HEK293 (cell line): ENCODE results near the gene IFFO2.

ENCODE experiments used
- CTCF ChIA-PET: fragments of 350-600 bp; formaldehyde crosslinking; extraction: SDS; loops from one replicate; lab custom pipeline; 2021; ENCODE audit warnings: antibody characterized with exemption; lab: Yijun Ruan, JAX
- POLR2A ChIA-PET: fragments of 300-600 bp; formaldehyde crosslinking; extraction: SDS; loops from one replicate; lab custom pipeline; 2020; ENCODE audit warnings: antibody characterized with exemption, inconsistent platforms; lab: Yijun Ruan, JAX
- H3K27ac ChIP-seq: fragments of 200-500 bp; sonication (Bioruptor generic); 2 replicates; pipeline ENCODE4 v1.5.1; 2014; ENCODE audit warnings: low read depth, low read length, control low read depth, inconsistent platforms; ENCODE audit errors: extremely low read depth
- H3K36me3 ChIP-seq, 2 experiments: fragments of 200-500 bp in 1 of 2; sonication (Bioruptor generic) in 1 of 2; 1 replicate in 1 of 2; 2 replicates in 1 of 2; pipeline ENCODE4 v1.5.1; 2014 to 2017; ENCODE audit warnings: inconsistent platforms in 2 of 2, low read length in 2 of 2; ENCODE audit not compliant: control insufficient read depth in 2 of 2, insufficient read depth in 1 of 2
- H3K4me1 ChIP-seq: fragments of 200-500 bp; sonication (Bioruptor generic); 2 replicates; pipeline ENCODE4 v1.5.1; 2014; ENCODE audit warnings: mild to moderate bottlenecking, low read length, inconsistent platforms; ENCODE audit not compliant: control insufficient read depth, insufficient read depth
- H3K4me3 ChIP-seq: 2 replicates; pipeline ENCODE4 v1.5.1; 2011; ENCODE audit warnings: low read depth, mild to moderate bottlenecking, control low read depth, low read length, moderate library complexity
- H3K9me3 ChIP-seq: fragments of 200-500 bp; sonication (Bioruptor generic); 2 replicates; pipeline ENCODE4 v1.5.1; 2014; ENCODE audit warnings: low read depth, low read length, inconsistent platforms; ENCODE audit not compliant: control insufficient read depth, insufficient read depth
- ZNF175 ChIP-seq: fragments of 450-650 bp; formaldehyde crosslinking; IDR thresholded peaks from 2 replicates; pipeline ENCODE4 v1.5.1; 2016; ENCODE audit warnings: missing biosample characterization, missing genetic modification characterization
- ZNF404 ChIP-seq: fragments of 450-650 bp; formaldehyde crosslinking; IDR thresholded peaks from 2 replicates; pipeline ENCODE4 v1.5.1; 2017; ENCODE audit warnings: missing biosample characterization, missing genetic modification characterization
- ZNF510 ChIP-seq: fragments of 450-650 bp; formaldehyde crosslinking; IDR thresholded peaks from 2 replicates; pipeline ENCODE4 v1.5.1; 2018; ENCODE audit warnings: mild to moderate bottlenecking, missing genetic modification characterization, missing biosample characterization; ENCODE audit not compliant: insufficient replicate concordance
- ZNF544 ChIP-seq: fragments of 450-650 bp; formaldehyde crosslinking; IDR thresholded peaks from 2 replicates; pipeline ENCODE4 v1.5.0; 2017; ENCODE audit warnings: missing biosample characterization, missing genetic modification characterization
- ZNF610 ChIP-seq: fragments of 450-650 bp; formaldehyde crosslinking; IDR thresholded peaks from 2 replicates; pipeline ENCODE4 v1.5.1; 2016; ENCODE audit warnings: missing biosample characterization, missing genetic modification characterization, borderline replicate concordance
- ZXDB ChIP-seq: fragments of 450-650 bp; formaldehyde crosslinking; IDR thresholded peaks from 2 replicates; pipeline ENCODE4 v1.5.1; 2016; ENCODE audit warnings: missing biosample characterization, missing genetic modification characterization
- TF ChIP-seq, protein P1 (sequence below): fragments of 450-650 bp; formaldehyde crosslinking; IDR thresholded peaks from 2 replicates; pipeline ENCODE4 v1.5.1; 2016; ENCODE audit warnings: missing biosample characterization, missing genetic modification characterization, low read depth
- TF ChIP-seq, protein P2 (sequence below): fragments of 450-650 bp; formaldehyde crosslinking; IDR thresholded peaks from 2 replicates; pipeline ENCODE4 v1.5.1; 2016; ENCODE audit warnings: missing biosample characterization, missing genetic modification characterization
- TF ChIP-seq, protein P3 (sequence below): fragments of 450-650 bp; formaldehyde crosslinking; conservative IDR thresholded peaks from 2 replicates; pipeline ENCODE4 v1.5.1; 2016; ENCODE audit warnings: low read depth, missing biosample characterization, missing genetic modification characterization
- TF ChIP-seq, protein P4 (sequence below): fragments of 450-650 bp; formaldehyde crosslinking; optimal IDR thresholded peaks from 2 replicates; pipeline ENCODE3; 2016; ENCODE audit warnings: missing biosample characterization, mild to moderate bottlenecking, missing genetic modification characterization
- TF ChIP-seq, protein P5 (sequence below): fragments of 450-650 bp; formaldehyde crosslinking; IDR thresholded peaks from 2 replicates; pipeline ENCODE4 v1.5.1; 2016; ENCODE audit warnings: missing biosample characterization, missing genetic modification characterization, low read depth

Gene IFFO2

DNA sequence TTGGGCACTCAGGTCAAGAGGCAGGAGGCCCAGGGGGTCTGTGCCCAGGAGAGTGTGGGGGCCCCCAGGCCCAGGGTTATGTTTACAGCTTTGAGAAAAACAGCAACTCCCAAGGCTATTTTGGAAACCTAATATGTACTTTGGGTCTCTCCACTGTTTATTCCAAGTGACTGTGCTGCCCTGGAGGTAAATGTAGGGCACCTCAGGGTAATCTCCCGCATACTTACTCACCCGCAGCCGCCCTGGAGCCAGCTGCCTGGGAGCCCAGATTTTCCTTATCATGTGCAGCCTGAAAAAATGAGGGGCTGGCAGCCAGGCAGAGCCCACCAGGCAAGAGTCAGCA is 20.0 kb downstream of the IFFO2 start (continued):
- TF ChIP-seq, protein P1, sequence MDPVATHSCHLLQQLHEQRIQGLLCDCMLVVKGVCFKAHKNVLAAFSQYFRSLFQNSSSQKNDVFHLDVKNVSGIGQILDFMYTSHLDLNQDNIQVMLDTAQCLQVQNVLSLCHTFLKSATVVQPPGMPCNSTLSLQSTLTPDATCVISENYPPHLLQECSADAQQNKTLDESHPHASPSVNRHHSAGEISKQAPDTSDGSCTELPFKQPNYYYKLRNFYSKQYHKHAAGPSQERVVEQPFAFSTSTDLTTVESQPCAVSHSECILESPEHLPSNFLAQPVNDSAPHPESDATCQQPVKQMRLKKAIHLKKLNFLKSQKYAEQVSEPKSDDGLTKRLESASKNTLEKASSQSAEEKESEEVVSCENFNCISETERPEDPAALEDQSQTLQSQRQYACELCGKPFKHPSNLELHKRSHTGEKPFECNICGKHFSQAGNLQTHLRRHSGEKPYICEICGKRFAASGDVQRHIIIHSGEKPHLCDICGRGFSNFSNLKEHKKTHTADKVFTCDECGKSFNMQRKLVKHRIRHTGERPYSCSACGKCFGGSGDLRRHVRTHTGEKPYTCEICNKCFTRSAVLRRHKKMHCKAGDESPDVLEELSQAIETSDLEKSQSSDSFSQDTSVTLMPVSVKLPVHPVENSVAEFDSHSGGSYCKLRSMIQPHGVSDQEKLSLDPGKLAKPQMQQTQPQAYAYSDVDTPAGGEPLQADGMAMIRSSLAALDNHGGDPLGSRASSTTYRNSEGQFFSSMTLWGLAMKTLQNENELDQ (tag by site-specific recombination): no peak
- TF ChIP-seq ZXDB (tag by site-specific recombination) (no peak), ZNF404 (tag by site-specific recombination) (no peak)

DNA sequence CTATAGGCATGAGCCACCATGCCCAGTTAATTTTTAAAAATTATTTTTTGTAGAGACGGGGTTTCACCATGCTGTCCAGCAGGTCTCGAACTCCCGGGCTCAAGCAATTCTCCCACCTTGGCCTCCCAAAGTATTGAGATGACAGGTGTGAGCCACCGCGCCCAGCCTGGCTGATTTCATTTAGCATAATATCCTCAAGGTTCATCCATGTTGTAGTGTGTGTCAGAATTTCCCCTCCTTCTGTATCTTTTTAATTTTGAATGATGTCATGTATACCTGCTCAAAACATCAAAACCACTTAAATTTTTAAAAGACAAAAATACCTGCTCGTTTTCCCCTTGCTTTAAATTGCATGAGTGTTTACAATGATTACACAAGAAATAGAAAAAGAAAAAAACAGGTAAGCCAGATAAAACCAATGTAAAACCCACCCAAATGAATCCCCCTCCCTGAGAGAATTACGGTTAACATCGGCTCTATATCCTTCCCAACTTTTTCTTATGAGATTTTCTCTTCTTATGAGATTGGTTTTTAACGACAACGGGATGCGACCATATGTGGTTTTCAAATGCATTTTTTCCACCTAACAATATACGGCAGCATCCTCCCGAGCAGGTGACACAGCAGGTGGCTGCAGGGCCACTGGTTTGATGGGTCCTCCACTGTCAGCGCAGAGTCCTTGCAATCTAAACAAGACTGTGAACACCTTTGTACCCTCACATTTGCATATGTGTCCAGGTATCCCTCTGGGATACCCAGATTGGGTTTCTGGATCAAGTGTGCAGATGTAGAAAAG is 22.1 kb downstream of the IFFO2 start:
- TF ChIP-seq, protein P2, sequence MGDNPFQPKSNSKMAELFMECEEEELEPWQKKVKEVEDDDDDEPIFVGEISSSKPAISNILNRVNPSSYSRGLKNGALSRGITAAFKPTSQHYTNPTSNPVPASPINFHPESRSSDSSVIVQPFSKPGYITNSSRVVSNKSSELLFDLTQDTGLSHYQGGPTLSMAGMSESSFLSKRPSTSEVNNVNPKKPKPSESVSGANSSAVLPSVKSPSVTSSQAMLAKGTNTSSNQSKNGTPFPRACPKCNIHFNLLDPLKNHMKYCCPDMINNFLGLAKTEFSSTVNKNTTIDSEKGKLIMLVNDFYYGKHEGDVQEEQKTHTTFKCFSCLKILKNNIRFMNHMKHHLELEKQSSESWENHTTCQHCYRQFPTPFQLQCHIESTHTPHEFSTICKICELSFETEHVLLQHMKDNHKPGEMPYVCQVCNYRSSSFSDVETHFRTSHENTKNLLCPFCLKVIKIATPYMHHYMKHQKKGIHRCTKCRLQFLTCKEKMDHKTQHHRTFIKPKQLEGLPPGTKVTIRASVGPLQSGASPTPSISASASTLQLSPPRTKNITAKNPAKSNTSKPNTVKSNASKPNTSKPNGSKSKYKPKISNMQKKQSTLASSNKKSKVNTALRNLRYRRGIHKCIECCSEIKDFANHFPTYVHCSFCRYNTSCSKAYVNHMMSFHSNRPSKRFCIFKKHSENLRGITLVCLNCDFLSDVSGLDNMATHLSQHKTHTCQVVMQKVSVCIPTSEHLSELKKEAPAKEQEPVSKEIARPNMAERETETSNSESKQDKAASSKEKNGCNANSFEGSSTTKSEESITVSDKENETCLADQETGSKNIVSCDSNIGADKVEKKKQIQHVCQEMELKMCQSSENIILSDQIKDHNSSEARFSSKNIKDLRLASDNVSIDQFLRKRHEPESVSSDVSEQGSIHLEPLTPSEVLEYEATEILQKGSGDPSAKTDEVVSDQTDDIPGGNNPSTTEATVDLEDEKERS (tag by site-specific recombination): no peak
- TF ChIP-seq ZNF510 (tag by site-specific recombination) (no peak), ZNF175 (no peak), ZNF544 (no peak), ZNF610 (tag by site-specific recombination) (no peak)
- TF ChIP-seq, protein P3, sequence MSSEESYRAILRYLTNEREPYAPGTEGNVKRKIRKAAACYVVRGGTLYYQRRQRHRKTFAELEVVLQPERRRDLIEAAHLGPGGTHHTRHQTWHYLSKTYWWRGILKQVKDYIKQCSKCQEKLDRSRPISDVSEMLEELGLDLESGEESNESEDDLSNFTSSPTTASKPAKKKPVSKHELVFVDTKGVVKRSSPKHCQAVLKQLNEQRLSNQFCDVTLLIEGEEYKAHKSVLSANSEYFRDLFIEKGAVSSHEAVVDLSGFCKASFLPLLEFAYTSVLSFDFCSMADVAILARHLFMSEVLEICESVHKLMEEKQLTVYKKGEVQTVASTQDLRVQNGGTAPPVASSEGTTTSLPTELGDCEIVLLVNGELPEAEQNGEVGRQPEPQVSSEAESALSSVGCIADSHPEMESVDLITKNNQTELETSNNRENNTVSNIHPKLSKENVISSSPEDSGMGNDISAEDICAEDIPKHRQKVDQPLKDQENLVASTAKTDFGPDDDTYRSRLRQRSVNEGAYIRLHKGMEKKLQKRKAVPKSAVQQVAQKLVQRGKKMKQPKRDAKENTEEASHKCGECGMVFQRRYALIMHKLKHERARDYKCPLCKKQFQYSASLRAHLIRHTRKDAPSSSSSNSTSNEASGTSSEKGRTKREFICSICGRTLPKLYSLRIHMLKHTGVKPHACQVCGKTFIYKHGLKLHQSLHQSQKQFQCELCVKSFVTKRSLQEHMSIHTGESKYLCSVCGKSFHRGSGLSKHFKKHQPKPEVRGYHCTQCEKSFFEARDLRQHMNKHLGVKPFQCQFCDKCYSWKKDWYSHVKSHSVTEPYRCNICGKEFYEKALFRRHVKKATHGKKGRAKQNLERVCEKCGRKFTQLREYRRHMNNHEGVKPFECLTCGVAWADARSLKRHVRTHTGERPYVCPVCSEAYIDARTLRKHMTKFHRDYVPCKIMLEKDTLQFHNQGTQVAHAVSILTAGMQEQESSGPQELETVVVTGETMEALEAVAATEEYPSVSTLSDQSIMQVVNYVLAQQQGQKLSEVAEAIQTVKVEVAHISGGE: no peak
- TF ChIP-seq, protein P4, sequence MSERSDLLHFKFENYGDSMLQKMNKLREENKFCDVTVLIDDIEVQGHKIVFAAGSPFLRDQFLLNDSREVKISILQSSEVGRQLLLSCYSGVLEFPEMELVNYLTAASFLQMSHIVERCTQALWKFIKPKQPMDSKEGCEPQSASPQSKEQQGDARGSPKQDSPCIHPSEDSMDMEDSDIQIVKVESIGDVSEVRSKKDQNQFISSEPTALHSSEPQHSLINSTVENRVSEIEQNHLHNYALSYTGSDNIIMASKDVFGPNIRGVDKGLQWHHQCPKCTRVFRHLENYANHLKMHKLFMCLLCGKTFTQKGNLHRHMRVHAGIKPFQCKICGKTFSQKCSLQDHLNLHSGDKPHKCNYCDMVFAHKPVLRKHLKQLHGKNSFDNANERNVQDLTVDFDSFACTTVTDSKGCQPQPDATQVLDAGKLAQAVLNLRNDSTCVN: no peak
- TF ChIP-seq, protein P5, sequence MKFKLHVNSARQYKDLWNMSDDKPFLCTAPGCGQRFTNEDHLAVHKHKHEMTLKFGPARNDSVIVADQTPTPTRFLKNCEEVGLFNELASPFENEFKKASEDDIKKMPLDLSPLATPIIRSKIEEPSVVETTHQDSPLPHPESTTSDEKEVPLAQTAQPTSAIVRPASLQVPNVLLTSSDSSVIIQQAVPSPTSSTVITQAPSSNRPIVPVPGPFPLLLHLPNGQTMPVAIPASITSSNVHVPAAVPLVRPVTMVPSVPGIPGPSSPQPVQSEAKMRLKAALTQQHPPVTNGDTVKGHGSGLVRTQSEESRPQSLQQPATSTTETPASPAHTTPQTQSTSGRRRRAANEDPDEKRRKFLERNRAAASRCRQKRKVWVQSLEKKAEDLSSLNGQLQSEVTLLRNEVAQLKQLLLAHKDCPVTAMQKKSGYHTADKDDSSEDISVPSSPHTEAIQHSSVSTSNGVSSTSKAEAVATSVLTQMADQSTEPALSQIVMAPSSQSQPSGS: peak; percentile 29; the same call in 1 of the 2 replicates
- Histone ChIP-seq H3K27ac (no peak overlapping the region), H3K9me3 (no peaks in the 10 kb centered on the region), H3K4me1 (no peaks in the 10 kb centered on the region), H3K36me3 (no peaks in the 10 kb centered on the region), H3K4me3 (no peak overlapping the region)
- CTCF ChIA-PET: interaction anchor here (1.4 kb wide), 1 partner anchor 21 kb away, joined by 3 read pairs; no protein-coding TSS in a partner anchor
- POLR2A ChIA-PET: no interaction called here
